ENCODE results near the gene CCIN.
"Not testable (repeated sequence)": the region's sequence is repeated elsewhere in the genome, so short reads cannot be mapped to it uniquely, and the experiment has no call there.

CCIN gene

DNA sequence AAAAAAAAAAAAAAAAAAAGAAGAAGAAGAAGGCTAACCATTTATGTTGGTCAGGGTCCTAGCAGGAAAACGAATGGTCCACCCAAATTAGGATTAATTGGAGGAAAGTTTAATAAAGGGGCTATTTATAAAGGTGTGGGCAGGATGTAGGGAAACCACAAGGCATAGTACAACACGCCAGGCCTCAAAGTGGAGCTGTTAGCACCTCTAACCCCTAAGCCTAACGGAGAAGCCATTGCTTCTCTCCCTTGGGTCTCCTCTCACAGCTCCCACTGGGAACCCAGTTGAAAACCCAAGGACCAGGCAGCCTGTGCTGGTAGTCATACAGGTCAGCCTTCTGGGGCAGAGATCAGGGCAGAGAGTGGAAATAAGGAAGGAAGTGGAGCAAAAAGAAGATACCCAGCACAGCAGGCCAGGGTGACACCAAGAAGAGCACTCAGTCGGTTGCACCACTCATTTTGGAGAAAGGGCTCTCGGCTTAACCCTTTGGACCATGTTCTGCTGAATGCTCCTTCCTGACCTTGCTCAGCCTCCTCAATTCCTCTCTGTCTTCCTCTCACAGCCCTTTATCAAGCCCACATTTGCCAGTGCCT lies 41.4 kb upstream of the CCIN start:
- TF ChIP-seq, protein P1, sequence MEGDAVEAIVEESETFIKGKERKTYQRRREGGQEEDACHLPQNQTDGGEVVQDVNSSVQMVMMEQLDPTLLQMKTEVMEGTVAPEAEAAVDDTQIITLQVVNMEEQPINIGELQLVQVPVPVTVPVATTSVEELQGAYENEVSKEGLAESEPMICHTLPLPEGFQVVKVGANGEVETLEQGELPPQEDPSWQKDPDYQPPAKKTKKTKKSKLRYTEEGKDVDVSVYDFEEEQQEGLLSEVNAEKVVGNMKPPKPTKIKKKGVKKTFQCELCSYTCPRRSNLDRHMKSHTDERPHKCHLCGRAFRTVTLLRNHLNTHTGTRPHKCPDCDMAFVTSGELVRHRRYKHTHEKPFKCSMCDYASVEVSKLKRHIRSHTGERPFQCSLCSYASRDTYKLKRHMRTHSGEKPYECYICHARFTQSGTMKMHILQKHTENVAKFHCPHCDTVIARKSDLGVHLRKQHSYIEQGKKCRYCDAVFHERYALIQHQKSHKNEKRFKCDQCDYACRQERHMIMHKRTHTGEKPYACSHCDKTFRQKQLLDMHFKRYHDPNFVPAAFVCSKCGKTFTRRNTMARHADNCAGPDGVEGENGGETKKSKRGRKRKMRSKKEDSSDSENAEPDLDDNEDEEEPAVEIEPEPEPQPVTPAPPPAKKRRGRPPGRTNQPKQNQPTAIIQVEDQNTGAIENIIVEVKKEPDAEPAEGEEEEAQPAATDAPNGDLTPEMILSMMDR (IDR thresholded peaks at IDR 0.05; ENCODE audit: low read depth, low read length), result no peak
- no peak for DNase-seq (ENCODE audit: extremely low read depth, low read depth)

DNA sequence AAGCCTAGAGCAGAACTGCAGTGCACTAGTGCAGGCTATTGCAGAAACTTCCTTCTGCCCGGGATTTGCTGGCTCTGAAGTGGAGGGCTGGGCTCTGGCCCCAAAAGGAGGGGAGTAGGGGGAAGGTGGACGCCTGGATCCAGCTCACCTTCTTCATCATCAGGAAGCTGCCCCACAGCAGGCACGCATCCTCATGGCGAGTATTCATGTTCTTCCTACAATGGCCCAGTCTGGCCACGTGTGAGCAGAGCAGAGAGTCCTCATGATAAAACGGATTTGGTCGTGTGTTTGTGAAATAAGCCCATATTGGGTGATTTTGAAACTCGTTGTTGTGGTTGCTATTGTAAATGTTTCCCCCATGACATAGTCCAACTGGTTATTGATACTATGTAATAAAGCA lies 40.8 kb upstream of the CCIN start:
- TF ChIP-seq, protein P1 (IDR thresholded peaks at IDR 0.05; ENCODE audit: low read depth, low read length), result no peak
- no peak for DNase-seq (ENCODE audit: extremely low read depth, low read depth)

DNA sequence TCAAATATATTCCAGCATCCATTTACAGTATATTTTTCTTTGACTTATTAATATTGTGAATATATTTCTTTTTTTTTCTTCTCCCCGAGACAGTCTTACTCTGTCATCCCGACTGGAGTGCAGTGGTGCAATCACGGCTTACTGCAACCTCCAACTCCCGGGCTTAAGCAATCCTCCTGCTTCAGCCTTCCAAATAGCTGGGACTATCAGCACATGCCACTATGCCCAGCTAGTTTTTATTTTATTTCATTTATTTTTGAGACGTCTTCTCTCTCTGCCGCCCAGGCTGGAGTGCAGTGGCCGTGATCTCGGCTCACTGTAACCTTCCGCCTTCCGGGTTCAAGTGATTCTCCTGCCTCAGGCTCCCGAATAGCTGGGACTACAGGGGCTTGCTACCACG lies 40.0 kb upstream of the CCIN start:
- TF ChIP-seq, protein P1 (IDR thresholded peaks at IDR 0.05; ENCODE audit: low read depth, low read length), result no peak
- DNase-seq (ENCODE audit: extremely low read depth, low read depth), result no peak

DNA sequence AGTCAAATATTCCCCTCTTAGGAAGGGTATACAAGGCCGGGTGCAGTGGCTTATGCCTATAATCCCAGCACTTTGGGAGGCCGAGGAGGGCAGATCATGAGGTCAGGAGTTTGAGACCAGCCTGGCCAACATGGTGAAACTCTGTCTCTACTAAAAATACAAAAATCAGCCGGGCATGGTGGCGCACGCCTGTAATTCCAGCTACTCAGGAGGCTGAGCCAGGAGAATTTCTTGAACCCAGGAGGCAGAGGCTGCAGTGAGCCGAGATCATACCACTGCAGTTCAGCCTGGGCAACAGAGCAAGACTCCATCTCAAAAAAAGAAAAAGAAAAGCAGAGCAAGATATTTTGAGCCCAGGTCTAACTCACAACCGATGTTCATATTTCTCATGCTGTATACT lies 37.5 kb upstream of the CCIN start:
- not testable (repeated sequence) for DNase-seq (ENCODE audit: extremely low read depth, low read depth)

DNA sequence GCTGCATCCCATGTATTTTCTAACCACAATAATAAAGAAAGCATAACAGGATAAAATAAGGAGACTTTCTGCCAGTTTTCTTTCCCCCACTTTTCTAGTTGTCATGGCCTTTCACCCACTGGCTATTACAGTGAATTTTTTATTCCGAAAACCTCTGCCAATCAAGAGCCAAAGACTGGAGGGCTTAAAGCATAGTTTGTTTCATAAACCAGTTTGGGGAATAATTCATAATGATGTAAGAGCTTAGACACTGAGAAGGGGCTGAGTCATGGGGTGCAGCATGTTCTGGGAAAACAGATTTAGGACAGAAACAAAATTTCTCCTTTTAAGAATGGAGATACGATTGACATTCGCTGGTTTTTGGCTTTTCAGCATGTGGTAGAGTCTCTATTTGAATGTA lies 37.1 kb upstream of the CCIN start:
- TF ChIP-seq, protein P1 (IDR thresholded peaks at IDR 0.05; ENCODE audit: low read depth, low read length), result no peak

DNA sequence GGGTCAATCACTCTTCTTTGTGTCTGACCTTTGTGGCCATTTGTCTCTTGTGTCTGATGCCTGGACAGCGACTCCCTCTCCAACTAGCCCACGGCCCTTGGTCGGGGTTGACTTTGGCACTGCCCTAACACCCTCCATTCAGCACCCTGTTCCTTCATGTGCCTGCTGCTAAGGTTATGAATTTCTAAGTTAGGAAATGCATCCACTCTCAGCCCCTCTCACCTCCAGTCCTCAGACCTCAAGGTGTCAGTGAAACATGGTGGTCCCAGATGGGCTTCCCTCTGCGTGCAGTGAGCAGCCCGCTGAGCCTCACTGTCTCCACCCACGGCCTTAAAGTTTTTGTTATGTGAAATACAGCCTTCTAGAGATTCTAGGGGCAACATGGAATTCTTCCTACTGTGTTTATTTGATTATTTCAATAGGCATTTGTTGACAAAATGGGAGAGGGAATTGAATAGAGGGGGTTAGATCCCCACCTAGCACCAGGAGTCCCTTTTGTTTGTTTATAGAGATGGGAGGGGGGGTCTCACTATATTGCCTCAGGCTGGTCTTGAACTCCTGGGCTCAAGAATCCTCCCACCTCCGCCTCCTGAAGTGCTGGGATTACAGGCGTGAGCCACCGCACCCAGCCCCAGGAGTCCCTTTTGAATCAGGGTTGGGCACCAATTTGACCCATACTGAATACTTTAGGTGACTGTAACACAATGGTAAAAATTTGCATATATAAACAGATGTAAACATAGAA lies 34.3 kb upstream of the CCIN start:
- TF ChIP-seq, protein P1 (IDR thresholded peaks at IDR 0.05; ENCODE audit: low read depth, low read length), result no peak
- DNase-seq (ENCODE audit: extremely low read depth, low read depth), result no peak

More for the DNA sequence above, 37.1 kb upstream of the CCIN start:
- no peak for DNase-seq (ENCODE audit: extremely low read depth, low read depth)

DNA sequence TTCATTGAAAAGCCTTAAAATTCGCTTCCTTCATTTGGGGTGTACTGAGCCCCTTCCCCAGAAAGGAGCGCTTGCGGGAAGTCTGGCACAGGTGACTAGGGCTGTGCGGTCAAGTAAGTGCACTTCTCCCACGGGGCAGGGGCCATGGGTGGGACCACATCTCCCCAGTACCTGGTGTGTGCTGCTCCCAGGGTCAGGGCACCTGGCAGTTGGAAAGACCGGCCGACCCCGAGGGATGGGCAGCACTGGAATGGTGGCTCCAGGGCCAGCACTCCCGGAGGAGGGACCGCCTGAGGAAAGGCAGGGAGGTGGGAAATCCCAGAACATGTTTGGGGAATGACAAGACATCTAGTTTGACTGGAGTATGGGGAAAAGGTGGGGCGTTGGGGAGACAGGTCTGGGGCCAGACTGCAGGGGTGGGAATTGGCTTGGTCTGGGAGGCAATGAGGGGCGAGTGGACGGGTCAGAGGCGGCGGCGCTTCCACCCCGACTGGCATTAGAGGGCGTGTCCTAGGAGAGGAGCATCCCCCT lies 33.4 kb upstream of the CCIN start:
- TF ChIP-seq, protein P1 (IDR thresholded peaks at IDR 0.05; ENCODE audit: low read depth, low read length), result no peak
- DNase-seq (ENCODE audit: extremely low read depth, low read depth), result no peak
